Measurements from ENCODE around the gene GLO1.

The GLO1 gene

DNA sequence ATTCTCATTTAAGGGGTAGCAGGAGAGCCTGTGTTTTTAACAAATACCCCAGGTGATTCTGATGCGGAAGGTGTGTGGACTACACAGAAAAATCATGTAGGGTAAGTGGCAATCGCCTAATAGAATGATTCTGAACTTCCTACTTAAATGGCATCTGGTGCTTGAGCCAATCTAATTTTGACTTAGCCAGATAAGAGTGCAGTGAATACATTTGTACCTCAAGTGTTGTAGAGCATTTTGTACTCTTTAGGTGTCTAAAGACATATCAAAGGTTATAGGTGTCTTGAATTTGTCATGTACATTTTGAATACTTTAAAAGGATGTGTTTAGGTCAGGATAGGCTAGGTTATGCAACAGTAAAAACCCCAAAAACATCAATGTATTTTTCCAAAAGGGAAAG lies 53.2 kb downstream of the GLO1 start:
- H3K4me3 ChIP-seq (ENCODE audit: low read depth, low read length, poor library complexity, severe bottlenecking): no peak overlapping the region
- H3K36me3 ChIP-seq (ENCODE audit: insufficient read depth, low read length): no peaks in the 10 kb centered on the region
- H3K27me3 ChIP-seq (ENCODE audit: insufficient read depth, low read length): no peaks in the 10 kb centered on the region
- no peaks in the 10 kb centered on the region for H3K4me1 ChIP-seq (ENCODE audit: insufficient read depth, low read length, severe bottlenecking)
- TF ChIP-seq CTCF (IDR thresholded peaks at IDR 0.05; ENCODE audit: low read length): no peak
- no peak for TF ChIP-seq EZH2 (IDR thresholded peaks at IDR 0.05; ENCODE audit: borderline replicate concordance, low read length)
- H3K9ac ChIP-seq (ENCODE audit: low read length): no peak overlapping the region
- H3K27ac ChIP-seq (ENCODE audit: low read depth, low read length, poor library complexity, severe bottlenecking): no peak overlapping the region
- H3K9me3 ChIP-seq (ENCODE audit: low read length): no peaks in the 10 kb centered on the region
- H3K4me2 ChIP-seq (ENCODE audit: low read length): no peak overlapping the region
- no peak overlapping the region for H2AFZ ChIP-seq (ENCODE audit: low read length)
- no peaks in the 10 kb centered on the region for H3K9me2 ChIP-seq (ENCODE audit: low read depth, low read length)
- H4K20me1 ChIP-seq (ENCODE audit: insufficient read depth, low read length): no peaks in the 10 kb centered on the region
- no peaks in the 10 kb centered on the region for H3K79me2 ChIP-seq (ENCODE audit: insufficient read depth, low read length)
- H3F3A ChIP-seq (ENCODE audit: insufficient read depth, low read length): no peaks in the 10 kb centered on the region

DNA sequence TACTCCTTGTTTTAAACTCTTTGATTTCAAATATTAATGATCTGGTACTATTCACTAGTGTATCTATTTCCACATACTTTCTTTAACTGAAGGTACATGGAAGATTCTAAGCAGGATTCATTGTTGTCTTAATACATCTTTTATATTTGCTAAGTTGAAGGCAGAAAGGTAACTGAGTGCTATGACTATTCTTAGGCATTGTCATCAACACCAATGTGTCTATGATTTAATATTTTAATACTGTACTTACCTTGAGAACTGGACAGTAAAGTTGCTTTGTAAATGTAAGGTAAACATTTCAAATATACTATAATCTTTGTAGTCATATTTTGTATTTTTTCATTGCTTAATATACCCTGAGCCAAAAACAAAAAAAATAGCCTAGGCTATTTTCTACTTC lies 54.3 kb downstream of the GLO1 start:
- no peak for TF ChIP-seq CTCF (IDR thresholded peaks at IDR 0.05; ENCODE audit: low read length)
- no peak for TF ChIP-seq EZH2 (IDR thresholded peaks at IDR 0.05; ENCODE audit: borderline replicate concordance, low read length)
- Histone ChIP-seq H3K9ac (ENCODE audit: low read length) (no peak overlapping the region), H3F3A (ENCODE audit: insufficient read depth, low read length) (no peaks in the 10 kb centered on the region), H3K36me3 (ENCODE audit: insufficient read depth, low read length) (no peaks in the 10 kb centered on the region), H2AFZ (ENCODE audit: low read length) (no peak overlapping the region), H3K9me2 (ENCODE audit: low read depth, low read length) (no peaks in the 10 kb centered on the region), H3K4me3 (ENCODE audit: low read depth, low read length, poor library complexity, severe bottlenecking) (no peak overlapping the region), H3K27me3 (ENCODE audit: insufficient read depth, low read length) (no peaks in the 10 kb centered on the region), H3K27ac (ENCODE audit: low read depth, low read length, poor library complexity, severe bottlenecking) (no peak overlapping the region), H3K4me2 (ENCODE audit: low read length) (no peak overlapping the region), H3K9me3 (ENCODE audit: low read length) (no peaks in the 10 kb centered on the region), H4K20me1 (ENCODE audit: insufficient read depth, low read length) (no peaks in the 10 kb centered on the region), H3K4me1 (ENCODE audit: insufficient read depth, low read length, severe bottlenecking) (no peaks in the 10 kb centered on the region), H3K79me2 (ENCODE audit: insufficient read depth, low read length) (no peaks in the 10 kb centered on the region)

- no peak overlapping the region for H2AFZ ChIP-seq (ENCODE audit: low read length)
- no peaks in the 10 kb centered on the region for H3K36me3 ChIP-seq (ENCODE audit: insufficient read depth, low read length)
- no peaks in the 10 kb centered on the region for H3K27me3 ChIP-seq (ENCODE audit: insufficient read depth, low read length)
- no peaks in the 10 kb centered on the region for H3K9me2 ChIP-seq (ENCODE audit: low read depth, low read length)
- H3F3A ChIP-seq (ENCODE audit: insufficient read depth, low read length): no peaks in the 10 kb centered on the region
- H3K9me3 ChIP-seq (ENCODE audit: low read length): no peaks in the 10 kb centered on the region
- H3K4me2 ChIP-seq (ENCODE audit: low read length): no peak overlapping the region
- H3K27ac ChIP-seq (ENCODE audit: low read depth, low read length, poor library complexity, severe bottlenecking): no peak overlapping the region
- no peak for TF ChIP-seq CTCF (IDR thresholded peaks at IDR 0.05; ENCODE audit: low read length)
- no peak for TF ChIP-seq EZH2 (IDR thresholded peaks at IDR 0.05; ENCODE audit: borderline replicate concordance, low read length)
- H4K20me1 ChIP-seq (ENCODE audit: insufficient read depth, low read length): no peaks in the 10 kb centered on the region
- no peak overlapping the region for H3K9ac ChIP-seq (ENCODE audit: low read length)
- H3K4me3 ChIP-seq (ENCODE audit: low read depth, low read length, poor library complexity, severe bottlenecking): no peak overlapping the region
- no peaks in the 10 kb centered on the region for H3K79me2 ChIP-seq (ENCODE audit: insufficient read depth, low read length)
- no peaks in the 10 kb centered on the region for H3K4me1 ChIP-seq (ENCODE audit: insufficient read depth, low read length, severe bottlenecking)
These were observed 56.6 kb downstream of the GLO1 start for GRCh38 chr6:38646166-38646878.

Data from OCI-LY1 (cell line).